ENCODE results near the gene DDX6. TPM values are rescaled to one million over a fixed set of nuclear protein-coding genes. Genes with fewer than 3 reads are reported as not detected.
"Not testable (repeated sequence)": the region's sequence is repeated elsewhere in the genome, so short reads cannot be mapped to it uniquely, and the experiment has no call there.

DDX6 gene
- total RNA-seq, 1 experiment from 2014 or later: 151 TPM

DNA sequence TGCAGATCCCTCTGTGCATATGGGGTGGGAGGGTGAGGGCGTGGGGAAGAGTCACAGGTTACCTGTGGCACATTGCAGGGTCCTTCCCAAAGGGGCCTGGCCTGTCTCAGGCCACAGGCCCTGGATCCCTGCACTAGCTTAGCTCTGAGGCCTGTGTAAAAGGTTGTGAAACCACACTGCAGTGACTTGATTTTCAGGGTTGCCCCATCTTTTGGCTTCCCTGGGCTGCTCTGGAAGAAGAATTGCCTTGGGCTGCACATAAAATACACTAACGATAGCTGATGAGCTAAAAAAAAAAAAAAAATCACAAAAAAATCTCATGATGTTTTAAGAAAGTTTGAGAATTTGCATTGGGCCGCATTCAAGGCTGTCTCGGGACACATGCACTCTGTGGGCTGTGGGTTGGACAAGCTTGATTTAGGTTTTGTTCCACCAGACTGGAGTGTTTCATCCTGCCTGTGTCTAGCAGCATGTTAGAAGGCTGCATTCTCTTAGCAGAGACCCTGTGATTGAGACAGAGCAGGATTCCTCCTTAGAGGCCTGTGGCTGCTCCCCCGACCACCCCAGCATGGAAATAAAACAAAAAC, 75.6 kb downstream of the DDX6 start (continued):
- TF ChIP-seq AFF4 (CRISPR knock-in tag; IDR thresholded peaks at IDR 0.05; ENCODE audit: borderline replicate concordance): no peak
- TF ChIP-seq, protein P1, sequence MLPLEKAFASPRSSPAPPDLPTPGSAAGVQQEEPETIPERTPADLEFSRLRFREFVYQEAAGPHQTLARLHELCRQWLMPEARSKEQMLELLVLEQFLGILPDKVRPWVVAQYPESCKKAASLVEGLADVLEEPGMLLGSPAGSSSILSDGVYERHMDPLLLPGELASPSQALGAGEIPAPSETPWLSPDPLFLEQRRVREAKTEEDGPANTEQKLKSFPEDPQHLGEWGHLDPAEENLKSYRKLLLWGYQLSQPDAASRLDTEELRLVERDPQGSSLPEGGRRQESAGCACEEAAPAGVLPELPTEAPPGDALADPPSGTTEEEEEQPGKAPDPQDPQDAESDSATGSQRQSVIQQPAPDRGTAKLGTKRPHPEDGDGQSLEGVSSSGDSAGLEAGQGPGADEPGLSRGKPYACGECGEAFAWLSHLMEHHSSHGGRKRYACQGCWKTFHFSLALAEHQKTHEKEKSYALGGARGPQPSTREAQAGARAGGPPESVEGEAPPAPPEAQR (CRISPR knock-in tag; IDR thresholded peaks at IDR 0.05): no peak
- no peak for TF ChIP-seq NFE2L1 (CRISPR knock-in tag; IDR thresholded peaks at IDR 0.05)

DNA sequence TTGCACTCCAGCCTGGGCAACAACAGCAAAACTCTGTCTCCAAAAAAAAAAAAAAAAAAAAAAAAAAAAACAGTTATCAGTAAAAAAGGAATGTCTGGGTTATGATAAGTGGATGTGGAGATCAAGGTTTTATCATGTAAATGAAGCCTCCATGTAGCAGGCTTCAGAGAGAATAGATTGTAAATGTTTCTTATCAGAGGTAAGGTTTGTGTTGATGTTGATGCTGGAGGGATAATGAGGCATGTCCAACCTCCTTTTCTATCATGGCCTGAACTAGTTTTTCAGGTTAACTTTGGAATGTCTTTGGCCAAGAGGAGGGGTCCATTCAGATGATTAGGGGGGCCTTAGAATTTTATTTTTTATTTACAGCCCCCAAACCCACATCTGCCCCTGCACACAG, 76.1 kb downstream of the DDX6 start:
- ATAC-seq: peak; percentile 3; the same call in 1 of the 2 replicates
- Mint-ChIP-seq H3K9me3 (no peaks in the 10 kb centered on the region), H3K27ac (peak overlapping the region; percentile 99), H3K4me1 (peaks cover 61% of the 10 kb centered on the region), H3K4me3 (no peak overlapping the region), H3K36me3 (peaks cover 29% of the 10 kb centered on the region), H3K27me3 (ENCODE audit: low read depth) (no peaks in the 10 kb centered on the region)
- ChIA-PET POLR2A (interaction anchor here (0.6 to 1.6 kb wide), 6 partner anchors 25 to 113 kb away, joined by 4 to 9 read pairs (median 6); partner anchors contain the start of gene DDX6), CTCF (interaction anchor here (0.6 to 1.4 kb wide), 6 partner anchors 18 to 120 kb away, joined by 3 to 18 read pairs (median 4); no protein-coding TSS in a partner anchor)
- TF ChIP-seq NR2C2 (CRISPR knock-in tag; IDR thresholded peaks at IDR 0.05) (no peak), ZNF671 (CRISPR knock-in tag; IDR thresholded peaks at IDR 0.05) (no peak), CREB1 (CRISPR knock-in tag; IDR thresholded peaks at IDR 0.05) (no peak), TEAD4 (CRISPR knock-in tag; IDR thresholded peaks at IDR 0.05) (no peak), RELA (CRISPR knock-in tag; IDR thresholded peaks at IDR 0.05; ENCODE audit: borderline replicate concordance) (no peak), CBFB (CRISPR knock-in tag; IDR thresholded peaks at IDR 0.05; ENCODE audit: low read depth) (no peak), MYBL2 (CRISPR knock-in tag; IDR thresholded peaks at IDR 0.05) (no peak)
- TF ChIP-seq, protein P2, sequence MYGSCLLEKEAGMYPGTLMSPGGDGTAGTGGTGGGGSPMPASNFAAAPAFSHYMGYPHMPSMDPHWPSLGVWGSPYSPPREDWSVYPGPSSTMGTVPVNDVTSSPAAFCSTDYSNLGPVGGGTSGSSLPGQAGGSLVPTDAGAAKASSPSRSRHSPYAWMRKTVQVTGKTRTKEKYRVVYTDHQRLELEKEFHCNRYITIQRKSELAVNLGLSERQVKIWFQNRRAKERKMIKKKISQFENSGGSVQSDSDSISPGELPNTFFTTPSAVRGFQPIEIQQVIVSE (CRISPR knock-in tag; IDR thresholded peaks at IDR 0.05; ENCODE audit: borderline replicate concordance): no peak
- TF ChIP-seq, protein P3, sequence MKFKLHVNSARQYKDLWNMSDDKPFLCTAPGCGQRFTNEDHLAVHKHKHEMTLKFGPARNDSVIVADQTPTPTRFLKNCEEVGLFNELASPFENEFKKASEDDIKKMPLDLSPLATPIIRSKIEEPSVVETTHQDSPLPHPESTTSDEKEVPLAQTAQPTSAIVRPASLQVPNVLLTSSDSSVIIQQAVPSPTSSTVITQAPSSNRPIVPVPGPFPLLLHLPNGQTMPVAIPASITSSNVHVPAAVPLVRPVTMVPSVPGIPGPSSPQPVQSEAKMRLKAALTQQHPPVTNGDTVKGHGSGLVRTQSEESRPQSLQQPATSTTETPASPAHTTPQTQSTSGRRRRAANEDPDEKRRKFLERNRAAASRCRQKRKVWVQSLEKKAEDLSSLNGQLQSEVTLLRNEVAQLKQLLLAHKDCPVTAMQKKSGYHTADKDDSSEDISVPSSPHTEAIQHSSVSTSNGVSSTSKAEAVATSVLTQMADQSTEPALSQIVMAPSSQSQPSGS (CRISPR knock-in tag; IDR thresholded peaks at IDR 0.05; ENCODE audit: borderline replicate concordance, low read depth): no peak
- TF ChIP-seq, protein P1 (CRISPR knock-in tag; IDR thresholded peaks at IDR 0.05): no peak
- DNase-seq (ENCODE audit: low spot score): no peak

- ChIA-PET CTCF (interaction anchor here (0.6 to 0.7 kb wide), 3 partner anchors 36 to 119 kb away, joined by 3 to 5 read pairs (median 4); no protein-coding TSS in a partner anchor), POLR2A (interaction anchor here (0.7 kb wide), 1 partner anchor 76 kb away, joined by 5 read pairs; no protein-coding TSS in a partner anchor)
- not testable (repeated sequence) for H3K4me3 Mint-ChIP-seq; H3K9me3 Mint-ChIP-seq; ATAC-seq; DNase-seq (ENCODE audit: low spot score); H3K27me3 Mint-ChIP-seq (ENCODE audit: low read depth)
- H3K4me1 Mint-ChIP-seq: peaks cover 57% of the 10 kb centered on the region
- peaks cover 28% of the 10 kb centered on the region for H3K36me3 Mint-ChIP-seq
- peak overlapping the region; percentile 99 for H3K27ac Mint-ChIP-seq
Measured at GRCh38 chr11:118714416-118714815, 76.5 kb downstream of the DDX6 start.
